Endodermal cell (in vitro differentiated cells): ENCODE data around the gene PRDX2. TPM values are rescaled to one million over a fixed set of nuclear protein-coding genes. Genes with fewer than 3 reads are reported as not detected.

Source experiments
- DNase-seq: peaks from one replicate; pipeline ENCODE4 v3.0.0-alpha.2; 2017
- H3K27ac ChIP-seq: 2 replicates; pipeline ENCODE4 v1.5.1; 2013; ENCODE audit warnings: mild to moderate bottlenecking, low read depth, low read length, moderate library complexity
- H3K27me3 ChIP-seq: 2 replicates; pipeline ENCODE4 v1.6.1; 2013; ENCODE audit warnings: mild to moderate bottlenecking, low read length, moderate library complexity; ENCODE audit not compliant: insufficient read depth, control insufficient read depth, poor library complexity, severe bottlenecking
- H3K36me3 ChIP-seq: 2 replicates; pipeline ENCODE4 v1.7.0; 2013; ENCODE audit warnings: mild to moderate bottlenecking, low read length, moderate library complexity; ENCODE audit not compliant: control insufficient read depth, insufficient read depth
- H3K4me1 ChIP-seq: one replicate; pipeline ENCODE4 v1.7.0; 2013; ENCODE audit warnings: low read length; ENCODE audit not compliant: control insufficient read depth, insufficient read depth
- H3K4me3 ChIP-seq: 2 replicates; pipeline ENCODE4 v1.5.1; 2013; ENCODE audit warnings: mild to moderate bottlenecking, low read length, moderate library complexity
- H3K9ac ChIP-seq: 2 replicates; pipeline ENCODE4 v1.6.1; 2013; ENCODE audit warnings: mild to moderate bottlenecking, low read length, moderate library complexity; ENCODE audit not compliant: poor library complexity, severe bottlenecking; ENCODE audit errors: extremely low read depth
- H3K9me3 ChIP-seq: 2 replicates; pipeline ENCODE4 v1.6.1; 2013; ENCODE audit warnings: mild to moderate bottlenecking, low read length, moderate library complexity; ENCODE audit not compliant: control insufficient read depth
- H3K27ac Mint-ChIP-seq: 2 replicates; pipeline ENCODE4 v1.8.0; 2020; ENCODE audit warnings: mixed read lengths
- H3K27me3 Mint-ChIP-seq: 2 replicates; pipeline ENCODE4 v1.8.0; 2021; ENCODE audit warnings: mild to moderate bottlenecking, mixed read lengths; ENCODE audit not compliant: insufficient read depth
- H3K36me3 Mint-ChIP-seq: 2 replicates; pipeline ENCODE4 v1.8.0; 2020; ENCODE audit warnings: low read depth, mixed read lengths
- H3K4me1 Mint-ChIP-seq: 2 replicates; pipeline ENCODE4 v1.8.0; 2020; ENCODE audit warnings: mixed read lengths
- H3K4me3 Mint-ChIP-seq: 2 replicates; pipeline ENCODE4 v1.8.0; 2020; ENCODE audit warnings: mild to moderate bottlenecking, moderate library complexity, mixed read lengths
- H3K9me3 Mint-ChIP-seq: 2 replicates; pipeline ENCODE4 v1.8.0; 2020; ENCODE audit warnings: mild to moderate bottlenecking, mixed read lengths
- CTCF ChIP-seq: fragments of 200-600 bp; sonication (generic); conservative IDR thresholded peaks from 2 replicates; pipeline ENCODE4 v1.5.0; 2021; ENCODE audit warnings: antibody characterized with exemption, mild to moderate bottlenecking
- WGBS, 2 experiments: methylation state at CpG; one replicate each; pipeline versions ENCODE4 v1.1.5 to v1.1.7; 2013; ENCODE audit warnings: missing lambda C conversion rate in 2 of 2, mixed read lengths in 1 of 2; ENCODE audit not compliant: insufficient coverage in 1 of 2, insufficient read length in 1 of 2; 5-methylcytosine and 5-hydroxymethylcytosine counted together
- total RNA-seq, 2 donors: library from RNA; stranded (reverse); fragmentation: NEBNext Ultra II Directional in 1 of 2; extraction: Animal tissue kit (Norgen Biotek cat#: 25700) in 1 of 2; gene quantifications; 2 replicates in 1 of 2; 3 replicates in 1 of 2; pipeline ENCODE4 v1.2.1, GENCODE V29; 2021

PRDX2 gene
- total RNA-seq, 2 donors from 2014 or later: 429 to 507 TPM

- no peaks in the 10 kb centered on the region for H3K9me3 Mint-ChIP-seq
- no peak for TF ChIP-seq CTCF
- no peaks in the 10 kb centered on the region for H3K36me3 Mint-ChIP-seq
- Histone ChIP-seq H3K27me3 (no peaks in the 10 kb centered on the region), H3K27ac (peak overlapping the region; percentile 38), H3K4me1 (peaks cover 4% of the 10 kb centered on the region), H3K4me3 (peak overlapping the region; percentile 72), H3K9ac (peak overlapping the region; percentile 6), H3K9me3 (no peaks in the 10 kb centered on the region), H3K36me3 (no peaks in the 10 kb centered on the region)
- H3K27me3 Mint-ChIP-seq: no peaks in the 10 kb centered on the region
- peaks cover 14% of the 10 kb centered on the region for H3K4me1 Mint-ChIP-seq
- H3K27ac Mint-ChIP-seq: no peak overlapping the region
- peak overlapping the region; percentile 61 for H3K4me3 Mint-ChIP-seq
- 5 to 10% methylated on average over 22 to 88 of the region's 88 CpGs for WGBS, 2 experiments
- DNase-seq: peak; percentile 78
Observed at GRCh38 chr19:12782424-12783290, 18.9 kb downstream of the PRDX2 start.

GRCh38 chr19:12782174-12782423, 19.5 kb downstream of the PRDX2 start:
- Histone ChIP-seq H3K27ac (no peak overlapping the region), H3K9me3 (no peaks in the 10 kb centered on the region), H3K4me1 (peaks cover 4% of the 10 kb centered on the region), H3K36me3 (no peaks in the 10 kb centered on the region), H3K9ac (no peak overlapping the region), H3K4me3 (peak overlapping the region; percentile 72), H3K27me3 (no peaks in the 10 kb centered on the region)
- TF ChIP-seq CTCF: no peak
- Mint-ChIP-seq H3K27ac (no peak overlapping the region), H3K27me3 (no peaks in the 10 kb centered on the region), H3K9me3 (no peaks in the 10 kb centered on the region), H3K4me1 (peaks cover 16% of the 10 kb centered on the region), H3K4me3 (peak overlapping the region; percentile 61), H3K36me3 (no peaks in the 10 kb centered on the region)
- peak; percentile 52 for DNase-seq
- WGBS, 2 experiments: 76 to 77% methylated on average over 3 to 12 of the region's 12 CpGs

GRCh38 chr19:12779162-12779993, 22.2 kb downstream of the PRDX2 start:
- Histone ChIP-seq H3K9ac (no peak overlapping the region), H3K27ac (no peak overlapping the region), H3K4me1 (peaks cover 4% of the 10 kb centered on the region), H3K9me3 (no peaks in the 10 kb centered on the region), H3K4me3 (no peak overlapping the region), H3K36me3 (no peaks in the 10 kb centered on the region), H3K27me3 (no peaks in the 10 kb centered on the region)
- TF ChIP-seq CTCF: peak; percentile 54
- peaks cover 4% of the 10 kb centered on the region for H3K36me3 Mint-ChIP-seq
- H3K27ac Mint-ChIP-seq: peak overlapping the region; percentile 79
- peaks cover 20% of the 10 kb centered on the region for H3K4me1 Mint-ChIP-seq
- peak overlapping the region; percentile 59 for H3K4me3 Mint-ChIP-seq
- H3K9me3 Mint-ChIP-seq: no peaks in the 10 kb centered on the region
- no peaks in the 10 kb centered on the region for H3K27me3 Mint-ChIP-seq
- WGBS, 2 experiments: 70 to 83% methylated on average over 10 to 15 of the region's 15 CpGs
- peak; percentile 75 for DNase-seq
